GM12878 (cell line): ENCODE results near the gene DYNC1H1. TPM values are rescaled to one million over a fixed set of nuclear protein-coding genes. Genes with fewer than 3 reads are reported as not detected.

Experiments used
- POLR2AphosphoS2 ChIP-seq: IDR thresholded peaks from 2 replicates; pipeline ENCODE4 v1.6.1; 2011; ENCODE audit warnings: low read depth, mild to moderate bottlenecking, low read length, improper control_type of control experiment, moderate library complexity
- YY1 ChIP-seq: IDR thresholded peaks from 2 replicates; pipeline ENCODE4 v1.6.1; 2011; ENCODE audit warnings: low read depth, mild to moderate bottlenecking, low read length
- polyA plus RNA-seq, 11 experiments: library from polyadenylated mRNA; depleted of rRNA in 4 of 11; unstranded in 6 of 11; stranded (reverse) in 5 of 11; fragments of >200 nt; fragmentation: Nextera tagmentation in 4 of 11; fragmentation: Illumina TruSeq in 1 of 11; extraction: Ambion mirVana in 4 of 11; extraction: Trizol in 1 of 11; gene quantifications; 1 replicate in 1 of 11; 2 replicates in 10 of 11; pipeline versions ENCODE4 v1.2.1 to v1.2.3, GENCODE V29; 2011 to 2016; ENCODE audit warnings: inconsistent platforms in 2 of 11, missing spikeins in 2 of 11, low read depth in 1 of 11
- total RNA-seq, 4 experiments: library from RNA; depleted of rRNA in 3 of 4; stranded (reverse); fragments of >200 nt in 3 of 4; fragmentation: Illumina TruSeq in 1 of 4; extraction: Trizol in 1 of 4; gene quantifications; 2 replicates each; pipeline versions ENCODE4 v1.2.1 to v1.2.3, GENCODE V29; 2013 to 2021
- TF ChIP-seq, protein P1 (sequence below): IDR thresholded peaks from 2 replicates; pipeline ENCODE4 v1.6.1; 2012; ENCODE audit warnings: low read length, inconsistent platforms
- TF ChIP-seq, protein P2 (sequence below): IDR thresholded peaks from 2 replicates; pipeline ENCODE4 v1.6.1; 2012; ENCODE audit warnings: improper control_type of control experiment, low read depth, low read length; ENCODE audit not compliant: insufficient replicate concordance
- TF ChIP-seq, protein P3 (sequence below): IDR thresholded peaks from 2 replicates; pipeline ENCODE4 v1.6.1; 2012; ENCODE audit warnings: low read depth, low read length, improper control_type of control experiment
- TF ChIP-seq, protein P4 (sequence below): fragments of 450-650 bp; IDR thresholded peaks from 2 replicates; pipeline ENCODE4 v1.6.1; 2016; ENCODE audit warnings: mild to moderate bottlenecking

Gene DYNC1H1
- total and polyA plus RNA-seq, 10 of the 15 experiments (the other 5 are each of a cell fraction or from before 2014, with no cell fraction given), result 38.4 to 291 (median 111) TPM

DNA sequence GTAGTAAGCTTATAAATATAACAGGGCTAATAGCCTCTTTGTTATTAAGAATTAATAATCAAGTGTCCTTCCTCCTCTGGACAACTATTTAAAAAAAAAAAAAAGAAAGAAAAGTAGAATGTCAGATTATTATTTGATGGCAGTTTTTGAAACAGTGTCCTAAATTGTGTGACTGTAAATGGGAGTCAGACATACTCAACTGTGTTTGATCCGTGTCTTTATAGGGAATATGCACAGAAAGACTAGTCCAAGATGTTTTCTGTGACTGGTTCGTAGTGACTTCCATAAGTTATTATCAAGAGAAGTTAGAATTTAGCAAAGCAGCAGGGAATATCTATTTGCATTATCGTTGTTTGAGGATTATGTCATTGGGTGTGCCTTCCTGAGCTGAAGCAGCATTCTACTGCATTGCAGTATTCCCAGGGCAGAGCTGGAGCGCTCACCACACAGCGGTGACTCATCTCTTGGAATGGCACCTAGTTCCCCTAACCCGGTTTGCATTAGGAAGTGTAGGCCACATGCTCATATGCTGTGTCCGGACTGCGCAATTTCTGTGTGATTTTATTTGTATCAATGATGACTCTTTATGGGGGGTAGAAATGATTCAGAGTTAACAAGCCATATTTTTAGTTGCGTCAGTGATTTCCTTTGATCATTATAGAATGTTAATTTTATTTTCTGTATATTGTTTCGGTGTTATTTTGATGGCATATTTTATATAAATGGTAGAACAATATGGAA is 7.9 kb downstream of the DYNC1H1 start (continued):
- TF ChIP-seq, protein P1, sequence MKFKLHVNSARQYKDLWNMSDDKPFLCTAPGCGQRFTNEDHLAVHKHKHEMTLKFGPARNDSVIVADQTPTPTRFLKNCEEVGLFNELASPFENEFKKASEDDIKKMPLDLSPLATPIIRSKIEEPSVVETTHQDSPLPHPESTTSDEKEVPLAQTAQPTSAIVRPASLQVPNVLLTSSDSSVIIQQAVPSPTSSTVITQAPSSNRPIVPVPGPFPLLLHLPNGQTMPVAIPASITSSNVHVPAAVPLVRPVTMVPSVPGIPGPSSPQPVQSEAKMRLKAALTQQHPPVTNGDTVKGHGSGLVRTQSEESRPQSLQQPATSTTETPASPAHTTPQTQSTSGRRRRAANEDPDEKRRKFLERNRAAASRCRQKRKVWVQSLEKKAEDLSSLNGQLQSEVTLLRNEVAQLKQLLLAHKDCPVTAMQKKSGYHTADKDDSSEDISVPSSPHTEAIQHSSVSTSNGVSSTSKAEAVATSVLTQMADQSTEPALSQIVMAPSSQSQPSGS, result no peak
- TF ChIP-seq YY1, result no peak
- TF ChIP-seq POLR2AphosphoS2, result no peak
- TF ChIP-seq, protein P2, sequence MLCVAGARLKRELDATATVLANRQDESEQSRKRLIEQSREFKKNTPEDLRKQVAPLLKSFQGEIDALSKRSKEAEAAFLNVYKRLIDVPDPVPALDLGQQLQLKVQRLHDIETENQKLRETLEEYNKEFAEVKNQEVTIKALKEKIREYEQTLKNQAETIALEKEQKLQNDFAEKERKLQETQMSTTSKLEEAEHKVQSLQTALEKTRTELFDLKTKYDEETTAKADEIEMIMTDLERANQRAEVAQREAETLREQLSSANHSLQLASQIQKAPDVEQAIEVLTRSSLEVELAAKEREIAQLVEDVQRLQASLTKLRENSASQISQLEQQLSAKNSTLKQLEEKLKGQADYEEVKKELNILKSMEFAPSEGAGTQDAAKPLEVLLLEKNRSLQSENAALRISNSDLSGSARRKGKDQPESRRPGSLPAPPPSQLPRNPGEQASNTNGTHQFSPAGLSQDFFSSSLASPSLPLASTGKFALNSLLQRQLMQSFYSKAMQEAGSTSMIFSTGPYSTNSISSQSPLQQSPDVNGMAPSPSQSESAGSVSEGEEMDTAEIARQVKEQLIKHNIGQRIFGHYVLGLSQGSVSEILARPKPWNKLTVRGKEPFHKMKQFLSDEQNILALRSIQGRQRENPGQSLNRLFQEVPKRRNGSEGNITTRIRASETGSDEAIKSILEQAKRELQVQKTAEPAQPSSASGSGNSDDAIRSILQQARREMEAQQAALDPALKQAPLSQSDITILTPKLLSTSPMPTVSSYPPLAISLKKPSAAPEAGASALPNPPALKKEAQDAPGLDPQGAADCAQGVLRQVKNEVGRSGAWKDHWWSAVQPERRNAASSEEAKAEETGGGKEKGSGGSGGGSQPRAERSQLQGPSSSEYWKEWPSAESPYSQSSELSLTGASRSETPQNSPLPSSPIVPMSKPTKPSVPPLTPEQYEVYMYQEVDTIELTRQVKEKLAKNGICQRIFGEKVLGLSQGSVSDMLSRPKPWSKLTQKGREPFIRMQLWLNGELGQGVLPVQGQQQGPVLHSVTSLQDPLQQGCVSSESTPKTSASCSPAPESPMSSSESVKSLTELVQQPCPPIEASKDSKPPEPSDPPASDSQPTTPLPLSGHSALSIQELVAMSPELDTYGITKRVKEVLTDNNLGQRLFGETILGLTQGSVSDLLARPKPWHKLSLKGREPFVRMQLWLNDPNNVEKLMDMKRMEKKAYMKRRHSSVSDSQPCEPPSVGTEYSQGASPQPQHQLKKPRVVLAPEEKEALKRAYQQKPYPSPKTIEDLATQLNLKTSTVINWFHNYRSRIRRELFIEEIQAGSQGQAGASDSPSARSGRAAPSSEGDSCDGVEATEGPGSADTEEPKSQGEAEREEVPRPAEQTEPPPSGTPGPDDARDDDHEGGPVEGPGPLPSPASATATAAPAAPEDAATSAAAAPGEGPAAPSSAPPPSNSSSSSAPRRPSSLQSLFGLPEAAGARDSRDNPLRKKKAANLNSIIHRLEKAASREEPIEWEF, result no peak
- TF ChIP-seq, protein P3, sequence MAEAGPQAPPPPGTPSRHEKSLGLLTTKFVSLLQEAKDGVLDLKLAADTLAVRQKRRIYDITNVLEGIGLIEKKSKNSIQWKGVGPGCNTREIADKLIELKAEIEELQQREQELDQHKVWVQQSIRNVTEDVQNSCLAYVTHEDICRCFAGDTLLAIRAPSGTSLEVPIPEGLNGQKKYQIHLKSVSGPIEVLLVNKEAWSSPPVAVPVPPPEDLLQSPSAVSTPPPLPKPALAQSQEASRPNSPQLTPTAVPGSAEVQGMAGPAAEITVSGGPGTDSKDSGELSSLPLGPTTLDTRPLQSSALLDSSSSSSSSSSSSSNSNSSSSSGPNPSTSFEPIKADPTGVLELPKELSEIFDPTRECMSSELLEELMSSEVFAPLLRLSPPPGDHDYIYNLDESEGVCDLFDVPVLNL, result no peak
- TF ChIP-seq, protein P4, sequence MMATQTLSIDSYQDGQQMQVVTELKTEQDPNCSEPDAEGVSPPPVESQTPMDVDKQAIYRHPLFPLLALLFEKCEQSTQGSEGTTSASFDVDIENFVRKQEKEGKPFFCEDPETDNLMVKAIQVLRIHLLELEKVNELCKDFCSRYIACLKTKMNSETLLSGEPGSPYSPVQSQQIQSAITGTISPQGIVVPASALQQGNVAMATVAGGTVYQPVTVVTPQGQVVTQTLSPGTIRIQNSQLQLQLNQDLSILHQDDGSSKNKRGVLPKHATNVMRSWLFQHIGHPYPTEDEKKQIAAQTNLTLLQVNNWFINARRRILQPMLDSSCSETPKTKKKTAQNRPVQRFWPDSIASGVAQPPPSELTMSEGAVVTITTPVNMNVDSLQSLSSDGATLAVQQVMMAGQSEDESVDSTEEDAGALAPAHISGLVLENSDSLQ, result no peak
